ENCODE results near the gene NAXD.

DNA sequence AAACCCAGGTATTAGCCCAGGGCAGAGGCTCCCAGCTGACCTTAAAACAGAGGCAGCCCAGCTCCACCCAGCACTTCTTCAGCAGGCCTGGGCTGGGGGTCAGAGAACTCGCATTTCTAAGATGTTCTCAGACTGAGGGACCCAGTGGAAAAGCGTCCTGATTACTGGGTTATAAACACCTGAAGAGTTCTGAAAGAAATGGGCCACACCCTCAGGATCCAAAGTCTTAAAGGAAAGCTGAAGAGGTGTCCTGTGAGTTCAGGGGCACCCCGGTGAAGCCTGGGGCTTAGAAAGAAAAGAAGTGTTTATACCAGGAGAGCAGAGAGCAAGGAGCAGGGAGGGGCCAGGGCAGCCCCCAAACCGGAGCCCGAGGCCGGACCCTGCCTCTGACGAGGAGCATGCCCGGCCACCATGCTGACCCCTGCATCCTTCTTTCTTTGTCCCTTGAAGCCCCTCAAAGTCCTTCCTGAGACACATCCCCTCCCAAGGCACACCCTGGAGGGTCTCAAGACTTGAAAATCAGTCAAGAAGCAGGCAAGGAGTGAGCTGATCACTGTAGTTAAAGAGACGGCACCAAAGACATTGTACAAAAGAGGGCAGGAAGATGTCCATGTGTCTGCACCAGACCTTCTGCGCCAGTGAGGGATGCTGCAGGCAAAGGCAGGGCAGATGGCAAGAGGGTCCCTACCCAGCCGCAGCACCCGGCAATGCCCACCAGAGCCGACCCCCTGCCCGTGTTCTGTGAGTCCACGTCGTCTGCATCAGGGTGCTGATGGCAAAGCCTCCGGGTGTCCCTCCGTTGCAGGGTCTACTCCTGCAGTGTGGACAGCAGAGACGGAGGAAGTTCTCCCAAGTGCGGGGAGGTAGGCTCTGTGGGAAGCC, 43.2 kb upstream of the NAXD start:
- TF ChIP-seq, protein P1, sequence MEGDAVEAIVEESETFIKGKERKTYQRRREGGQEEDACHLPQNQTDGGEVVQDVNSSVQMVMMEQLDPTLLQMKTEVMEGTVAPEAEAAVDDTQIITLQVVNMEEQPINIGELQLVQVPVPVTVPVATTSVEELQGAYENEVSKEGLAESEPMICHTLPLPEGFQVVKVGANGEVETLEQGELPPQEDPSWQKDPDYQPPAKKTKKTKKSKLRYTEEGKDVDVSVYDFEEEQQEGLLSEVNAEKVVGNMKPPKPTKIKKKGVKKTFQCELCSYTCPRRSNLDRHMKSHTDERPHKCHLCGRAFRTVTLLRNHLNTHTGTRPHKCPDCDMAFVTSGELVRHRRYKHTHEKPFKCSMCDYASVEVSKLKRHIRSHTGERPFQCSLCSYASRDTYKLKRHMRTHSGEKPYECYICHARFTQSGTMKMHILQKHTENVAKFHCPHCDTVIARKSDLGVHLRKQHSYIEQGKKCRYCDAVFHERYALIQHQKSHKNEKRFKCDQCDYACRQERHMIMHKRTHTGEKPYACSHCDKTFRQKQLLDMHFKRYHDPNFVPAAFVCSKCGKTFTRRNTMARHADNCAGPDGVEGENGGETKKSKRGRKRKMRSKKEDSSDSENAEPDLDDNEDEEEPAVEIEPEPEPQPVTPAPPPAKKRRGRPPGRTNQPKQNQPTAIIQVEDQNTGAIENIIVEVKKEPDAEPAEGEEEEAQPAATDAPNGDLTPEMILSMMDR (IDR thresholded peaks at IDR 0.05; ENCODE audit: insufficient read depth, low read length, poor library complexity, severe bottlenecking): no peak
- TF ChIP-seq EZH2phosphoT487 (conservative IDR thresholded peaks at IDR 0.05; ENCODE audit: low read length): no peak

All from SU-DHL-6 (cell line).